Left ventricle myocardium superior (tissue), 1 donor: ENCODE results near the gene TMEM187. TPM values are rescaled to one million over a fixed set of nuclear protein-coding genes. Genes with fewer than 3 reads are reported as not detected.

Experiments used
- ATAC-seq: fragments of 200-7000 bp; cut with Tn5 transposase; one replicate; pipeline ENCODE4 v1.9.1; 2020; ENCODE audit warnings: mild to moderate bottlenecking, moderate library complexity
- DNase-seq: peaks from one replicate; pipeline ENCODE4 v3.0.0-alpha.2; 2020
- intact Hi-C: fragments of 100-400 bp; cut with micrococcal nuclease; formaldehyde crosslinking; loops from one replicate; pipeline ENCODE4 v1.11.0; 2022
- total RNA-seq: library from RNA; stranded (reverse); fragmentation: NEBNext Ultra II Directional; extraction: Animal tissue kit (Norgen Biotek cat#: 25700); gene quantifications from one replicate; pipeline ENCODE4 v1.2.1, GENCODE V29; 2021
- donor health status: DM: no; HTN: yes; CAD: no; lungs with severe emphysema.

The TMEM187 gene
- total RNA-seq, 1 donor from 2014 or later, result 6.0 TPM

- intact Hi-C loops, result no loop called here
- ATAC-seq, result no peak
- DNase-seq, result no peak
These were observed 39.9 kb downstream of the TMEM187 start for GRCh38 chrX:154012336-154012991.

DNA sequence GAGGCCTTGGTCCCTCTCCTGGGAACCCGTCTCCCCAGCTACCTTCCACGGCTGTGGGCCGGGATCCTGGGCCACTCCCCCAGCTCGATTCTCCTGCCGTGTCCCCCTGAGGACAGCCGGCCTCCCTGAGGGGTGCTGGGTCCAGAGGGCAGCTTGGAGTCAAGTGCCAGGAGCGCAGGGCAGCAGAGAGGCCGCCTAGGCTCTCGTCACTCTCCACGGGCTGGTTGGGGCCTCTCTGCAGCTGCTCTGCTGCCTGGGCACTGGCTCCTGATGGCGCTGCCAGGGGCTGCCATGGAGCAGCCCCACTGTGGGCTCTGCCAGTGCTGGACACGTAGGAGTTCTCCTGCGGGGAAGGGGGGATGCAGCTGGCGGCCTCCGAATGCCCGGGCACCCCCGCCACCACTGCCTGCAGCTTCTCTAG, 40.5 kb downstream of the TMEM187 start:
- intact Hi-C loops, result no loop called here
- ATAC-seq, result no peak
- no peak for DNase-seq

DNA sequence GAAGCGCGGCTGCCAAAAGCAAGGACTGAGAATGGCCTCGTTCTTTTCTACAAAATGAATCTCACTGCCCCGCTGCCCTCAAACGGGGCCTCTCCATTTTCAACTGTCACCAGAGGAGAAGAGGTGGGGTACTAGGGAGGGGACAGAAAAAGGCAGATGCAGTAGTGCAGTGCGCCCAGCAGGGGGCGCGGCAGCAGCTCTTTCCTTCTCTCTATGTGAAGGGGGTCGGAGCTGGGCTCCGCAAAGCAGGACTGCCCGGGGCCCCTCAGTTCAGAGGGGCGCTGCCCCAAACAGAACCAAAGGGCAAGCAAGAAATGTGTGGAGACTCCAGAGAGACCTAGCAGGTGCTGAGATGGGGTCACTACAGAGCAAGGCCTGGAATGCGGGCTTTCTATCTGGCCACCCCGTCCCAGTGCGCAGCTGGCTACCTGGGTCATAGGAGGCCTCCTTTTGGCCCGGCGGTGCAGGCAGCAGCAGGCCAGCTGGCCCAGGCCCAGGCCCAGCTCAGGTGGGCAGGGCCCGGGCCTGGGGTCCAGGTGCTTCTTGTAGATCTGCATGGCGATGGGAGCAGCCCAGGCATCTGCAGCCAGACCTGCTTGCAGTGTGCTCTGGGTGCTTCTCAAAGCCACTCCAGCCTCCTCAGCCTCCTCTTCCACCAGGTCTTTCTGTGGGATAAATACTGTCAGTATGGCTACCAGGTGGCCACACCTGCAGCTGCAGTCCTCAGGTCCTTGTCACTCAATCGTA, 41.2 kb downstream of the TMEM187 start:
- intact Hi-C loops, result no loop called here
- peak; percentile 75 for ATAC-seq
- no peak for DNase-seq

DNA sequence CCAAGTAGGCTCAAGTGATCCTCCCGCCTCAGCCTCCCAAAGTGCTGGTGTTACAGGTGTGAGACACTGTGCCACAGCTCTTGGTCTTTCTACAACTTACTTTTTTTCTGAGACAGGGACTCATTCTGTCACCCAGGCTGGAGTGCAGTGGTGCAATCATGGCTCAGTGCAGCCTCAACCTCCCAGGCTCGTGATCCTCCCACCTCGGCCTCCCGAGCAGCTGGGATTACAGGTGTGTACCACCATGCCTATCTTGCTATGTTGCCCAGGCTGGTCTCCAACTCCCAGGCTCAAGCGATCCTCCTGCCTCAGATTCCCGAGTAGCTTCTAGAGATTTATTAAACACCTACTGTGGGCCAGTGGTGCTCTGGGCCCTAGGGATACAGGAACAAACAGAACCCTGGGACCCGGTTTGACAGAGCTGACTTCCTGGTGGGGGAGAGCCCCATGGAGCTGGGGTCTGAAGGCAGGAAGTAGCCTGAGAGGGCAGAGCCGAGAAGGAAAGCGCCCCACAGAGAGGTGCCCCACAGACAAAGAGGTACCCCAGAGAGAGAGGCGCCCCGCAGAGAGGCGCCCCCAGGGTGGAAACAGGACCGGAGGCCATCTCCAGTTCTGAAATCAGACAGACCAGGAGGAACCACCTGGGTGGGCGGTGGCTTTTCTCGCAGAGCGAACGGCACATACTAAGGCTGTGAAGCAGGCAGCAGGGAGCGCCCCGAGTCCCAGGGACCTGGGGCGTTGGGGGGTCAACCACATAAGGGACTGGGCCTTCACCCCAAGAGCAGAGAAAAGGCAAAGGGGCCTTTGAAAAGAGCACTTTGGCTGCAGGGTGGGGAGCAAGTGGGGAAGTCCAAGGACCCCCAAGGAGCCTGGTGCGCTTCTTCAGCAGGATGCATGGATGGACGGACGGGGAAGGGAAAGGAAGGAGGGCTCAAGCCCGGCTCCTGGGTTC, 42.2 kb downstream of the TMEM187 start:
- DNase-seq (no peak), ATAC-seq (no peak)
- intact Hi-C loops, result no loop called here

- intact Hi-C loops, result no loop called here
- no peak for ATAC-seq
These were observed 43.2 kb downstream of the TMEM187 start for GRCh38 chrX:154015581-154016264.

GRCh38 chrX:154016366-154017076, 44.0 kb downstream of the TMEM187 start:
- intact Hi-C loops, result no loop called here
- DNase-seq (no peak), ATAC-seq (no peak)

More at GRCh38 chrX:154015581-154016264, 43.2 kb downstream of the TMEM187 start:
- DNase-seq, result no peak

DNA sequence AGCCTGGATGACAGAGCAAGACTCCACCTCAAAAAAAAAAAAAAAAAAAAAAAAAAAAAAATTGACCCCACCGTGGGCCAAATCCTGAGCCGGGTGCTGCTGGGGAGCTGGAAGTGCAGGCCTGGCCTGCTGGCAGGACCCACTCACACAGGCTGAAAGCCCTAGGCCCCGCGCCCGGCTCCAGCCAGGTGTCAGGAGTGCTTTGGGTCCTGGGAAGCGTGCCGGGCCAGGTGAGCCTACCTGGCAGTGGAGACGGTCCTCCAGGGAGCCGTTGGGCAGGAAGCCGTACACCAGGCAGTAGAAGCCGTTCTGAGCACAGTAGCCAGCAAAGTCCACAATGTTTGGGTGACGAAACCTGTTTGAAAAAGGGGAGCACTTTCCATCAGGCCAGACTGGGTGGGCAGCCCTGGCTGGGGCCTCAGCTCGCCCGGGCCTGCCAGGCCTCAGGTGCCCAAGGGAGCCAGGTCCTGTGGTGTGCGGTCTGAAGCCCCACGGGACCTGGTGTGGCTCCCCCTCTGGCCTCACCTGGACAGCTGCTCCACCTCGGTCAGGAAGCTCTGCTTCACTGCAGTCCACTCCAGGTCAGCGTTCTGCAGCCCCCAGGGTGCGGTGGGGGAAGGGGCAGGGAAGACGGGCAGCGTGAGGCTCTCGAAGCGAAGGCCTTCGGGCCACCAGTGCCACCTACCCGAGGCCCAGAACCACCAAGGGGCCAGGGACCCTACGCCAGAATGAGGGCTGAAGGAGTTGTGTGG, 45.4 kb downstream of the TMEM187 start:
- intact Hi-C loops, result no loop called here
- ATAC-seq, result no peak
- DNase-seq, result no peak

- no peak for ATAC-seq
- no peak for DNase-seq
- intact Hi-C loops, result no loop called here
These were observed 46.0 kb downstream of the TMEM187 start for GRCh38 chrX:154018518-154019060.

DNA sequence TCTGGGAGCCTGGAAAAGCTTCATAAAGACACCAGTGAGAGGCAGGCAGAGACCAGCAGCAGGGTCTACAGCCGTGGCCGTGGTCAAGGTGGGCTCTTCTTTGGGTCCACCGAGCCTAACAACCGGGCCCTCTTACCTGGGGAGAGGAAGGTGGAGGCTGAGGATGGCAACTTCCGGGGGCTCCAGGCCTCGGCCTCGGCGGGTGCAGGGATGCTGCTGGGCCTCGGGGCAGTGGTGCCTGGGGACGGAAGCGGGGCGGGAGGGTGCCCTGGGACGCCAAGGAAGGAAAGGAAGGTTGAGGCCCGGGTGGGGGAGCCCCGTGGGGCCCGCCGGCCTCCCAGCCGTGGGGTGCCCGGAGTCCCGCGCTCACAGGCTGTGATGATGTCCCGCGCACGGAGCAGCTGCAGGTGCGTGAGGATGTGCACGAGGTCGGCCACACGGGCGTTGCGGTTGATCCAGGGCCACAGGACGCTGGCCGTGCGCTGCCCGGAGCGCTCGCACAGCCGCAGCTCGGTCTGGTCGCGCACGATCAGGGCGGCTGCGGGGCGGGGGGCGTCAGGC, 46.6 kb downstream of the TMEM187 start:
- ATAC-seq (no peak), DNase-seq (no peak)
- intact Hi-C loops, result no loop called here

DNA sequence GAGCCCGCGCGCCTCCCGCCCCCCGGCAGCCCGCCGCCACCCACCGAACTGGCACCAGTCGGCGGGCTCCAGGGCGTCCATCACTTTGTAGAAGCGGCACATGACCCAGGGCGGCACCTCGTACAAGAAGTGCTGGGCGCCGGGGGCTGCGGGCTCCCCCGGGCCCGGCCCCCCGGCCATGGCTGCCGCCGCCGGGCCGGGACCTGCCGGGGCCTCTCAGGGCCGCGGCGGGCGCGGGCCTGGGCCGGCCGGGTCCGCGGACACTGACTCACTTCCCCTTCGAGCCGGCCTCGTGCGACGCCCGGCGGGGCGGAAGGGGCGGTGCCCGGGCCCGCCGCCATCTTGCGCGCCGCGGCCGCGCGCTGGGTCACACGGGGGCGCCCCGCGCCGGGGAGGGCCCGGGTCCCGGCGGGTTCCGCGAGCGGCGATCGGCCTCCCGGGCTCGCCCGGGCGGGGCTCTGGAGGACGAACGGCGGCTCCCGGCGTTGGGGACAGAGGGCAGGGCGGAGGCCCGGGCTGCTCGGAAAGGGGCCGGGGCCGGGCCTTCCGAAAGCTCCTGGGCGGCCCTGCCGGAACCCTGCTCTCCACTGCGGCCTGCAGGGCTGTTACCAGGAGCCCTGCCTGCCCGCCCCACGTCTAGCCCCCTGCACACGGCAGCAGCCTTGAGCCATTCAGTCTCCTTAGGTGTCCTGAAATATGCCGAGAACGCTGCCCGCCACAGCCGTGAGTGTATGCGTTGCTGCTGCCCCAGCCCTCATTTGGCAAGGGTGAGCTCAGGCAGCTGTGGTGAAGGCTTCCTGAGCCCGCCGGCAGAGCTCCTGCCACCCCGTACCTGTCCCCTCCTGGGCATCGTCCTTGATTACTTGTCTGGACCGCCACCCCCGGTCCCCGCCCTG, 47.3 kb downstream of the TMEM187 start, which contains the start of gene IRAK1:
Gene IRAK1, minus strand, starts transcription at position 270 of the 896 bp plus-strand sequence. Its CDS starts 90 bp downstream, at position 180.
- peak; percentile 90 for ATAC-seq
- DNase-seq, result peak; percentile 78
- intact Hi-C loops, result no loop called here

- intact Hi-C loops, result no loop called here
- peak; percentile 4 for ATAC-seq
These were observed 48.1 kb downstream of the TMEM187 start for GRCh38 chrX:154020536-154021115.

DNA sequence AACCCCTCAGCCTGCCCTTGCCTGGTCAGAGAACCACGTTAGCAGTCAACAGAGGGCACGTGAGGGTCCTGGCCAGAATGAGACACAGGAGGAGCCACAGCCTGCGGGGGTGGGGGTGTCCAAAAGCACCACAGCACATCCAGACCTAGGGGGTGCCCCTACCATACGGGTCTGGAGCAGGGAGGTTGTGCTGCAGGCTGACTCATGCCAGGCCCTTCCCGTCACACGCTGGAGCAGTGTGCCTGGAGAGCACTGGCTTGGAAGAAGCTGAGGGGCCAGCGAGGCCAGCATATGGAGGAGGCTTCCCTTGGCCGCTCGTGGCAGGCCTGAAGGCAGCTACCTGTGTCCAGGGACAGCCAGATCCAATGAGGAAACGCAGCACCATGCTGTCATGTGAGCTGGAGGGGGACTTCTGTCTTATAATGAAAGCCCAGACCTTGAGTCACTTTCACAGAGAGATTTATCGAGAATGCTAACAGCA, 48.6 kb downstream of the TMEM187 start:
- DNase-seq, result no peak
- no peak for ATAC-seq
- intact Hi-C loops, result no loop called here

More at GRCh38 chrX:154020536-154021115, 48.1 kb downstream of the TMEM187 start:
- no peak for DNase-seq

DNA sequence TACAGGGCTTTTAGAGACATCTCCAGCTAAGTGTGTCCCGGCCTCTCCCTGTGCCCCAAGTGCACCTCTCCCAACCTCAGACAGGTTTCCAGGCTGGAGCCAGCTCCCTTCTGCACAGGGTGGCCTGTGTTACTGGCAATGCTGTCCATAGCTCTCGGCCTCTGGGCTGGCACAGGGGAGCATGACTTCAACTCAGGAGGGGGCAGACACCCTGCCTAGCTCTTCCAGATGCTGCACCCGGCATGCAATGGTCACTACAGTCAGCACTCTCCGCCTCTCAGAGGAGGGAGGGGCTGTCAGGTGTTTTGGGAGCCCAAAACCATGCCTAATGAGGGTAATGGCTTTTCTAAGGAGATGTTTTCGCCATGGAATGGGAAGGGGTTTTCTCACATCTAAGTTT, 49.6 kb downstream of the TMEM187 start:
- no peak for DNase-seq
- intact Hi-C loops, result no loop called here
- ATAC-seq, result no peak

- ATAC-seq, result no peak
- intact Hi-C loops, result no loop called here
These were observed 50.9 kb downstream of the TMEM187 start for GRCh38 chrX:154023276-154024000.

DNA sequence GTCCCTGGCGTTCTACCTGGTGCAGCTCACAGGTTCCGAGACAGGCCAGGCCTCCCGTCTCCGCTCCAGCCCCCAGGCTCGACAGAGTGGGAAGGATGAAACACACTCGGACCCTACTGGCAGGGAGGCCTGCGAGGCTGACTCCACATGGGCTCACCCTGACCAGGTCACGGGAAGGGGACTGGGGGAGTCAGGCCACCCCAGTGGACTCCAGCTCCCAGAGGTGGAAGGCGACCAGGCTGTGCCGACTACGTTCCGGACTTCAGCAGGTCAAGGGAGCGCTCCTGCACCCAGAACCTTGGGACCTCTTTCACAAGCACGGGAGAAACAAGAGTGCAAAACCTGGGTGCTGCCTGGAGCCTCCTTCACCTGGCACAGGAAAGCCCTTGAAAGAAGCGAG, 51.7 kb downstream of the TMEM187 start:
- DNase-seq (peak; percentile 16), ATAC-seq (no peak)
- intact Hi-C loops, result no loop called here

More at GRCh38 chrX:154023276-154024000, 50.9 kb downstream of the TMEM187 start:
- DNase-seq, result no peak
